Panc1 (cell line): ENCODE data around the gene RFX2. TPM values are rescaled to one million over a fixed set of nuclear protein-coding genes. Genes with fewer than 3 reads are reported as not detected.

ENCODE experiments used
- ATAC-seq: fragments of 200-7000 bp; cut with Tn5 transposase; 2 replicates; pipeline ENCODE4 v1.9.1; 2020; ENCODE audit warnings: mild to moderate bottlenecking, moderate library complexity
- BruUV-seq: library from RNA; stranded (reverse); fragments of 400-500 nt; replicated peaks from 2 replicates; lab custom pipeline; 2021; lab: Mats Ljungman, UMichigan
- CTCF ChIA-PET: fragments of 300-600 bp; sonication (Branson Sonifier 250); formaldehyde crosslinking; loops from one replicate; lab custom pipeline; 2022; ENCODE audit warnings: antibody characterized with exemption; lab: Charles Lee
- POLR2A ChIA-PET: fragments of 300-600 bp; sonication (Branson Sonifier 250); formaldehyde crosslinking; loops from one replicate; lab custom pipeline; 2022; ENCODE audit warnings: antibody characterized with exemption; lab: Charles Lee
- DNase-seq: peaks from one replicate; pipeline ENCODE4 v3.0.0-alpha.2; 2010; ENCODE audit warnings: low read depth, low spot score
- H3K27ac ChIP-seq: 2 replicates; pipeline ENCODE4 v1.5.1; 2011; ENCODE audit warnings: mild to moderate bottlenecking, low read length, inconsistent platforms
- H3K27me3 ChIP-seq: fragments of 200-500 bp; sonication (Bioruptor generic); 2 replicates; pipeline ENCODE4 v1.6.0; 2014; ENCODE audit warnings: low read length, inconsistent platforms; ENCODE audit not compliant: control insufficient read depth, insufficient read depth
- H3K36me3 ChIP-seq: fragments of 200-500 bp; sonication (Bioruptor generic); 2 replicates; pipeline ENCODE4 v1.5.1; 2014; ENCODE audit warnings: inconsistent platforms, mild to moderate bottlenecking, low read length, moderate library complexity; ENCODE audit not compliant: control insufficient read depth, insufficient read depth
- H3K4me1 ChIP-seq: 2 replicates; pipeline ENCODE4 v1.5.1; 2011; ENCODE audit warnings: inconsistent platforms, mild to moderate bottlenecking, low read length, moderate library complexity; ENCODE audit not compliant: control insufficient read depth, insufficient read depth
- H3K4me3 ChIP-seq, 2 experiments: 2 replicates each; pipeline ENCODE4 v1.5.1; 2011 to 2012; ENCODE audit warnings: low read depth in 2 of 2, low read length in 2 of 2, mild to moderate bottlenecking in 2 of 2, inconsistent platforms in 1 of 2, moderate library complexity in 1 of 2
- H3K9me3 ChIP-seq: fragments of 200-500 bp; sonication (Bioruptor generic); 2 replicates; pipeline ENCODE4 v1.5.1; 2014; ENCODE audit warnings: low read depth, mild to moderate bottlenecking, inconsistent platforms, low read length, moderate library complexity; ENCODE audit not compliant: control insufficient read depth, insufficient read depth
- CTCF ChIP-seq: fragments of 450-650 bp; IDR thresholded peaks from 2 replicates; pipeline ENCODE4 v1.5.1; 2017; ENCODE audit warnings: mild to moderate bottlenecking
- POLR2AphosphoS5 ChIP-seq: IDR thresholded peaks from 2 replicates; pipeline ENCODE4 v1.6.1; 2012; ENCODE audit warnings: mild to moderate bottlenecking, low read depth, low read length, moderate library complexity
- REST ChIP-seq, 2 experiments: IDR thresholded peaks; 2 replicates each; pipeline ENCODE4 v1.6.1; 2011 to 2012; ENCODE audit warnings: low read depth in 2 of 2, control low read depth in 1 of 2, low read length in 1 of 2, mild to moderate bottlenecking in 1 of 2, moderate library complexity in 1 of 2; ENCODE audit not compliant: insufficient read depth in 1 of 2
- SIN3A ChIP-seq: IDR thresholded peaks from 2 replicates; pipeline ENCODE4 v1.6.1; 2012; ENCODE audit warnings: low read depth, mild to moderate bottlenecking, low read length, moderate library complexity, borderline replicate concordance; ENCODE audit not compliant: insufficient read depth
- TCF7L2 ChIP-seq: IDR thresholded peaks from 2 replicates; pipeline ENCODE4 v1.6.1; 2011; ENCODE audit warnings: mild to moderate bottlenecking, low read depth, low read length, inconsistent platforms
- in situ Hi-C: cut with HindIII; loops from 2 replicates; pipeline ENCODE4 v1.10.0; 2016; ENCODE audit warnings: low sequenced_read_pairs, low pct_unique_long_range_greater_than_20kb
- intact Hi-C: fragments of 100-400 bp; cut with micrococcal nuclease; formaldehyde crosslinking; loops from one replicate; pipeline ENCODE4 v1.10.0; 2022; ENCODE audit not compliant: unreplicated experiment
- total RNA-seq: library from RNA; stranded (reverse); gene quantifications from one replicate; pipeline ENCODE4 v1.2.1, GENCODE V29; 2021; ENCODE audit not compliant: unreplicated experiment

The RFX2 gene
- total RNA-seq, 1 experiment from 2014 or later = 8.0 TPM

- Histone ChIP-seq H3K4me3 (no peak overlapping the region), H3K36me3 (no peaks in the 10 kb centered on the region), H3K27me3 (no peaks in the 10 kb centered on the region), H3K9me3 (no peaks in the 10 kb centered on the region), H3K4me1 (peaks cover 5% of the 10 kb centered on the region; the same call in 1 of the 2 replicates), H3K27ac (no peak overlapping the region)
- TF ChIP-seq TCF7L2 (no peak), REST (IDR thresholded peaks at IDR 0.05; ENCODE audit: insufficient read depth in 1 of 2, low read depth in 2 of 2, low read length in 1 of 2) (no peak)
- BruUV-seq = no TSS peak
- intact Hi-C loops (no loop called here), in situ Hi-C loops (no loop called here)
- CTCF ChIA-PET = no interaction called here
- ATAC-seq (no peak), DNase-seq (no peak)
- POLR2A ChIA-PET = no interaction called here
These were observed 115.7 kb downstream of the RFX2 start for GRCh38 chr19:5994405-5995165.

GRCh38 chr19:5993648-5994358 is 116.5 kb downstream of the RFX2 start:
- POLR2A ChIA-PET = no interaction called here
- CTCF ChIA-PET = no interaction called here
- in situ Hi-C loops (no loop called here), intact Hi-C loops (no loop called here)
- H3K27ac ChIP-seq = no peak overlapping the region
- peaks cover 5% of the 10 kb centered on the region; the same call in 1 of the 2 replicates for H3K4me1 ChIP-seq
- DNase-seq (no peak), ATAC-seq (no peak)
- BruUV-seq = no TSS peak
- H3K36me3 ChIP-seq = no peaks in the 10 kb centered on the region
- H3K27me3 ChIP-seq = no peaks in the 10 kb centered on the region
- H3K4me3 ChIP-seq = no peak overlapping the region
- H3K9me3 ChIP-seq = no peaks in the 10 kb centered on the region
- TF ChIP-seq REST (IDR thresholded peaks at IDR 0.05; ENCODE audit: insufficient read depth in 1 of 2, low read depth in 2 of 2, low read length in 1 of 2) = no peak
- no peak for TF ChIP-seq POLR2AphosphoS5
- TF ChIP-seq SIN3A = no peak
- no peak for TF ChIP-seq TCF7L2
- no peak for TF ChIP-seq CTCF
